Dermis microvascular lymphatic vessel endothelial cell (primary cell): ENCODE measurements around the gene AKAP11. TPM values are rescaled to one million over a fixed set of nuclear protein-coding genes. Genes with fewer than 3 reads are reported as not detected.
A peak's percentile ranks its signal among the peaks of the same experiment; 100 is the strongest.

ENCODE experiments used
- DNase-seq, 2 donors: peaks; one replicate each; pipeline versions ENCODE4 v3.0.0 to v3.0.0-alpha.2; 2010; ENCODE audit warnings: low read depth in 2 of 2
- total RNA-seq: library from RNA; depleted of rRNA; stranded (reverse); fragments of >200 nt; gene quantifications from 2 replicates; pipeline ENCODE4 v1.2.1, GENCODE V29; 2014

Gene AKAP11
- total RNA-seq, 1 donor from 2014 or later: 14.5 TPM

- peak; percentile 94 to 96 for DNase-seq
Measured at GRCh38 chr13:42271337-42272114, 426 bp upstream of the AKAP11 start.

- no peak for DNase-seq
Measured at GRCh38 chr13:42272804-42273175, 838 bp downstream of the AKAP11 start.

GRCh38 chr13:42274386-42275097 lies 2.6 kb downstream of the AKAP11 start:
- DNase-seq: no peak

GRCh38 chr13:42275098-42275471 lies 3.1 kb downstream of the AKAP11 start:
- DNase-seq: no peak

- no peak for DNase-seq
Measured at GRCh38 chr13:42275506-42275905, 3.6 kb downstream of the AKAP11 start.

- no peak for DNase-seq
Measured at GRCh38 chr13:42276683-42277082, 4.7 kb downstream of the AKAP11 start.

- no peak for DNase-seq
Measured at GRCh38 chr13:42277618-42278276, 5.8 kb downstream of the AKAP11 start.

- no peak for DNase-seq
Measured at GRCh38 chr13:42279080-42279479, 7.1 kb downstream of the AKAP11 start.

GRCh38 chr13:42279986-42280385 lies 8.0 kb downstream of the AKAP11 start:
- DNase-seq: peak; percentile 66 to 77

- no peak for DNase-seq
Measured at GRCh38 chr13:42280537-42280936, 8.6 kb downstream of the AKAP11 start.

- DNase-seq: peak in 1 of 2 donors; percentile 61
Measured at GRCh38 chr13:42283574-42283973, 11.6 kb downstream of the AKAP11 start.

GRCh38 chr13:42284068-42284467 lies 12.1 kb downstream of the AKAP11 start:
- no peak for DNase-seq

GRCh38 chr13:42298392-42298791 lies 26.4 kb downstream of the AKAP11 start:
- DNase-seq: no peak

- no peak for DNase-seq
Measured at GRCh38 chr13:42305503-42305902, 33.6 kb downstream of the AKAP11 start.

- no peak for DNase-seq
Measured at GRCh38 chr13:42307461-42307860, 35.5 kb downstream of the AKAP11 start.

GRCh38 chr13:42312817-42313431 lies 41.0 kb downstream of the AKAP11 start:
- no peak for DNase-seq

GRCh38 chr13:42318570-42318969 lies 46.6 kb downstream of the AKAP11 start:
- no peak for DNase-seq

GRCh38 chr13:42320375-42320787 lies 48.4 kb downstream of the AKAP11 start:
- DNase-seq: no peak

GRCh38 chr13:42322806-42323205 lies 50.9 kb downstream of the AKAP11 start:
- DNase-seq: no peak

- DNase-seq: no peak
Measured at GRCh38 chr13:42324704-42325103, 52.8 kb downstream of the AKAP11 start.

GRCh38 chr13:42327725-42328124 lies 55.8 kb downstream of the AKAP11 start:
- no peak for DNase-seq

- DNase-seq: no peak
Measured at GRCh38 chr13:42328672-42329071, 56.7 kb downstream of the AKAP11 start.
